ENCODE measurements around the gene TLK2. TPM values are rescaled to one million over a fixed set of nuclear protein-coding genes. Genes with fewer than 3 reads are reported as not detected.

TLK2 gene
- total RNA-seq, 6 experiments from 2014 or later: 29.0 to 40.9 (median 38.6) TPM

DNA sequence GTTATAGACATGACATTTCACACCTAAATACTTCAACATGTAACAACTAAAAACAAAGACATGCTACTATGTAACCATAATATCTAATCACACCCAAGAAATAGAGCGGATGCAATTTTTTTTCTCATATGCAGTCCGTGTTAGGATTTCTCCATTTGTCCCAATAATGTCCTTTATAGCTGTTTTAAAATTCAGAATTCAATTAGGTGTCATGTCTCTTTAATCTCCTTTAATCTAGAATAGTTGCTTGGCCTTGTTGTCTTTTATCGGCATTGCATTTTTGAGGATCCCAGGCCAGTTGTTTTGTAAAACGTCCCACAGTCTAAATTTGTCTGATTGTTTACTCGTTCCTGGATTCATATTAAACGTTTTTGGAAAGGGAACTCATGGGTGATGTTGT, 163.3 kb downstream of the TLK2 start:
- H3K4me3 Mint-ChIP-seq: no peak overlapping the region
- H3K27me3 Mint-ChIP-seq (ENCODE audit: insufficient read depth): no peaks in the 10 kb centered on the region; the same call in 1 of the 2 replicates
- H3K36me3 Mint-ChIP-seq (ENCODE audit: low read depth): peaks cover 29% of the 10 kb centered on the region
- no peaks in the 10 kb centered on the region for H3K9me3 Mint-ChIP-seq
- TF ChIP-seq, protein P1, sequence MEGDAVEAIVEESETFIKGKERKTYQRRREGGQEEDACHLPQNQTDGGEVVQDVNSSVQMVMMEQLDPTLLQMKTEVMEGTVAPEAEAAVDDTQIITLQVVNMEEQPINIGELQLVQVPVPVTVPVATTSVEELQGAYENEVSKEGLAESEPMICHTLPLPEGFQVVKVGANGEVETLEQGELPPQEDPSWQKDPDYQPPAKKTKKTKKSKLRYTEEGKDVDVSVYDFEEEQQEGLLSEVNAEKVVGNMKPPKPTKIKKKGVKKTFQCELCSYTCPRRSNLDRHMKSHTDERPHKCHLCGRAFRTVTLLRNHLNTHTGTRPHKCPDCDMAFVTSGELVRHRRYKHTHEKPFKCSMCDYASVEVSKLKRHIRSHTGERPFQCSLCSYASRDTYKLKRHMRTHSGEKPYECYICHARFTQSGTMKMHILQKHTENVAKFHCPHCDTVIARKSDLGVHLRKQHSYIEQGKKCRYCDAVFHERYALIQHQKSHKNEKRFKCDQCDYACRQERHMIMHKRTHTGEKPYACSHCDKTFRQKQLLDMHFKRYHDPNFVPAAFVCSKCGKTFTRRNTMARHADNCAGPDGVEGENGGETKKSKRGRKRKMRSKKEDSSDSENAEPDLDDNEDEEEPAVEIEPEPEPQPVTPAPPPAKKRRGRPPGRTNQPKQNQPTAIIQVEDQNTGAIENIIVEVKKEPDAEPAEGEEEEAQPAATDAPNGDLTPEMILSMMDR (IDR thresholded peaks at IDR 0.05): no peak
- H3K4me1 Mint-ChIP-seq (ENCODE audit: low read depth): peaks cover 28% of the 10 kb centered on the region
- no peak overlapping the region for H3K27ac Mint-ChIP-seq
- DNase-seq: no peak

DNA sequence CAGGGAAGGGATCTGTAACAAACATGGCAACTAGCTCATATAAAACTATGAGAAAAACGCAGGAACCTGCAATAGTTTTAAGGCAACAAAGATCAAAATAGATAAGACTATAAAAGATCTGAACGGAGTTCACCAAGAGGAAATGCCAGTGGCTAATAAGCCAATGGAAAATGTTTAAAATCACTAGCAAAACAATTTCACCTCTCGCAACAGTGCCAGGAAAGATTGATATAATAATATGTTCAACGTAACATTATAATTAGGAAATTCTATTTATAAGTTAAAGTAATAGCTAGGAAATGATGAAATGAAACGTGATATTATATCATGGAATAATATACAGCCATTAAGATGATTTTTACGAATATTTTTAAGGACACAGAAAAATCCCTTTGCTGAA, 164.9 kb downstream of the TLK2 start:
- H3K27me3 Mint-ChIP-seq (ENCODE audit: insufficient read depth): no peaks in the 10 kb centered on the region; the same call in 1 of the 2 replicates
- H3K4me1 Mint-ChIP-seq (ENCODE audit: low read depth): peaks cover 39% of the 10 kb centered on the region
- H3K9me3 Mint-ChIP-seq: no peaks in the 10 kb centered on the region
- peaks cover 30% of the 10 kb centered on the region for H3K36me3 Mint-ChIP-seq (ENCODE audit: low read depth)
- no peak overlapping the region for H3K27ac Mint-ChIP-seq
- TF ChIP-seq, protein P1 (IDR thresholded peaks at IDR 0.05): no peak
- DNase-seq: no peak
- H3K4me3 Mint-ChIP-seq: no peak overlapping the region

DNA sequence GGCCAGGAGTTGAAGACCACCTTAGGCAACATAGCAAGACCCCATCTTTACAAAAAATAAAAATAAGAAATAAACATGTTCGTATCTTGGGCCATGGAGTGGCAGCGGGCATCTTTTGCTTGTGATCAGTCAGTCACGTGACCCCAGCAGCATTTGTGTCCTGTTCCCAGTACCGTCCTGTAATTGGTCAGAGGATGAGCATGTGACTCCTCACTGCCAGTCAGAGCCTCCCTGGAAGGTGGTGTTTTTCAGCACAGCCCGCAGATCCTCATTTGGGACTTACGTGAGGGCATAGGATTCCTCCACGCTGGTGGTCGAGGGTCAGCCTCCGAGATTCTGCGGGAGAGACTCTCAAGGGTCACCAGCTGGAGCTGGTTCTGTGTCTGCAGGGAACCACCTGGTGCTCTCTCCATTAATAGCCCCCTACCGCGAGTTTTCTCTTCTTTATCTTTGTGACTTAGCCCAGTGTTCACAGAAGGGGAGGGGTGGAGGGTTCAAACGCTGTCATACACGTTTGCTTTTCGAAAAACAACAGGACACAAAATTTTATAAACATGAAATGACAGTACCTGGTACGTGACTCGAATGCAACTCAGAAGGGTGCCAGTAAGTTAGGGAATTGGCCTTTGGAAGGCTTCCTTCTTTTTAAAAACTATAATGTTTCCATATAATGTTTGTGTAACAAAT, 166.0 kb downstream of the TLK2 start:
- no peak for DNase-seq
- peaks cover 37% of the 10 kb centered on the region for H3K36me3 Mint-ChIP-seq (ENCODE audit: low read depth)
- no peaks in the 10 kb centered on the region; the same call in 1 of the 2 replicates for H3K27me3 Mint-ChIP-seq (ENCODE audit: insufficient read depth)
- no peaks in the 10 kb centered on the region for H3K9me3 Mint-ChIP-seq
- peak overlapping the region; percentile 33; the same call in 1 of the 2 replicates for H3K27ac Mint-ChIP-seq
- H3K4me1 Mint-ChIP-seq (ENCODE audit: low read depth): peaks cover 37% of the 10 kb centered on the region
- TF ChIP-seq, protein P1 (IDR thresholded peaks at IDR 0.05): no peak
- no peak overlapping the region for H3K4me3 Mint-ChIP-seq

DNA sequence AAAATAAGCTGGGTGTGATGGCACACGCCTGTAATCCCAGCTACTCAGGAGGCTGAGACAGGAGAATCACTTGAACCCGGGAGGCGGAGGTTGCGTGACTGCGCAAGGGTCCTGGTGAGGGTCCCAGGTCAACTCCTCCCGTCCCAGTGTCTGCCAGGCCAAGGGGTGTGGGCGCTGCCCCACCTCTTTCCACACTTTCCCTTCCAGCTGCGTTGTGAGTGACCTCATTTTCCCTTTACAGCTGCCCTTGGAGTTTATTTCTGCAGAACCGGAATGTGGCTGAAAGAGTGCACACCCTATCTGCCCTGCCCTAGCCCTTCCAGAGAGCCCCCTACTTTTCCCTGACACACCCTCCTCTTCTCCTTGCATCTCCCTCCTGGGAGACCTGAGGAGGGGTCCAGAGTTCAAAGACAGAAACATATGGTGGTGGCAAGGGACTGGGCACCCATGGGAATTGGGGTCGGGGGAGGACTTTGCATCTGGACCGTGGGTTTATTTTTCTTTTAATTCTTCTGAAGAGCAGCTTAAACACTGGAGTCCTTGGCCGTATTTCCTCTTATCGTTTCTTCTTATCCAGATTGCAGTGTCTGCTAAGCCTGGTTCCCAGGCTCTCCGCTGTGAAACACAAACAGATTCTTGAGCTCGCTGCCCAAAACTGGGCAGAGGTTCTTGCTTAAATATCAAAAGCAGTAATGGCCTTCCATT, 169.8 kb downstream of the TLK2 start:
- no peak for DNase-seq
- Mint-ChIP-seq H3K4me3 (no peak overlapping the region), H3K4me1 (ENCODE audit: low read depth) (peaks cover 57% of the 10 kb centered on the region), H3K36me3 (ENCODE audit: low read depth) (peaks cover 33% of the 10 kb centered on the region), H3K27me3 (ENCODE audit: insufficient read depth) (peaks cover 2% of the 10 kb centered on the region), H3K9me3 (no peaks in the 10 kb centered on the region), H3K27ac (peak overlapping the region; percentile 4; the same call in 1 of the 2 replicates)
- TF ChIP-seq, protein P1 (IDR thresholded peaks at IDR 0.05): no peak

DNA sequence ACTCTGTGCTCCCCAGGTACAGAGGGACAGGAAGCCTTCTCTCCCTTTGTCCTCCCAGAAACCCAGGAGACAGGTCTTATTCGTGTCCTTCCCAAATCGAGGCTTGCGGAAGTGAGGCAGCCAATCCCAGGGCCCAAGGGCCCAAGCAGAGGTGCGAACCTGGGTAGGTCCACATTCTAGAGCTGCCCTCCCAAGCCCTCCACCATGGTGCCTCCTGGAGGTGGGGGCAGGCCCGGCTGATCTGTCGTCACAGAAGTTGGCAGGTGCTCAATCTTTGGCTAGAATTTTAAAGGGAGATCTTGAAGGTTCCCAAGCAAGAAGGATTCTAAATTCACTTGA, 170.3 kb downstream of the TLK2 start:
- Mint-ChIP-seq H3K27ac (peak overlapping the region; percentile 4; the same call in 1 of the 2 replicates), H3K36me3 (ENCODE audit: low read depth) (peaks cover 33% of the 10 kb centered on the region), H3K4me3 (no peak overlapping the region), H3K9me3 (no peaks in the 10 kb centered on the region), H3K4me1 (ENCODE audit: low read depth) (peaks cover 62% of the 10 kb centered on the region), H3K27me3 (ENCODE audit: insufficient read depth) (peaks cover 2% of the 10 kb centered on the region)
- TF ChIP-seq, protein P1 (IDR thresholded peaks at IDR 0.05): no peak
- no peak for DNase-seq
